CD4-positive, alpha-beta T cell treated with Interleukin-15 for 4 hours (primary cell): ENCODE results near the gene TEX11.
"Not testable (repeated sequence)": the region's sequence is repeated elsewhere in the genome, so short reads cannot be mapped to it uniquely, and the experiment has no call there.

ENCODE experiments used
- DNase-seq: peaks from one replicate; pipeline ENCODE4 v3.0.0-alpha.2; 2020; ENCODE audit warnings: low spot score

The TEX11 gene

GRCh38 chrX:70908541-70908940 is at the start of gene TEX11:
TEX11 (minus strand) TSS chrX:70908711; CDS start chrX:70907789, 922 bp downstream.
- DNase-seq = no peak

GRCh38 chrX:70954871-70955270 is 46.4 kb upstream of the TEX11 start:
- DNase-seq = no peak

- no peak for DNase-seq
These were observed 15.9 kb upstream of the TEX11 start for GRCh38 chrX:70924294-70924911.

GRCh38 chrX:70922774-70923473 is 14.4 kb upstream of the TEX11 start:
- DNase-seq = no peak

GRCh38 chrX:70921709-70922352 is 13.3 kb upstream of the TEX11 start:
- no peak for DNase-seq

GRCh38 chrX:70916754-70917153 is 8.2 kb upstream of the TEX11 start:
- no peak for DNase-seq

- no peak for DNase-seq
These were observed 611 bp downstream of the TEX11 start for GRCh38 chrX:70907900-70908299.

- no peak for DNase-seq
These were observed 7.0 kb downstream of the TEX11 start for GRCh38 chrX:70901465-70901864.

- not testable (repeated sequence) for DNase-seq
These were observed 18.1 kb downstream of the TEX11 start for GRCh38 chrX:70890441-70890840.

GRCh38 chrX:70878902-70879301 is 29.6 kb downstream of the TEX11 start:
- DNase-seq = no peak

GRCh38 chrX:70852294-70852693 is 56.2 kb downstream of the TEX11 start:
- no peak for DNase-seq

- not testable (repeated sequence) for DNase-seq
These were observed 64.4 kb downstream of the TEX11 start for GRCh38 chrX:70844081-70844480.

- DNase-seq = not testable (repeated sequence)
These were observed 64.9 kb downstream of the TEX11 start for GRCh38 chrX:70843620-70844019.

- DNase-seq = no peak
These were observed 73.9 kb downstream of the TEX11 start for GRCh38 chrX:70834589-70834988.

- DNase-seq = no peak
These were observed 81.8 kb downstream of the TEX11 start for GRCh38 chrX:70826715-70827114.

- DNase-seq = no peak
These were observed 83.1 kb downstream of the TEX11 start for GRCh38 chrX:70825366-70825765.

GRCh38 chrX:70808942-70809940 is 99.3 kb downstream of the TEX11 start:
- DNase-seq = no peak

GRCh38 chrX:70806081-70806480 is 102.4 kb downstream of the TEX11 start:
- no peak for DNase-seq

- not testable (repeated sequence) for DNase-seq
These were observed 111.8 kb downstream of the TEX11 start for GRCh38 chrX:70796742-70797141.

GRCh38 chrX:70774223-70774622 is 134.3 kb downstream of the TEX11 start:
- no peak for DNase-seq

- DNase-seq = peak; percentile 4
These were observed 138.8 kb downstream of the TEX11 start for GRCh38 chrX:70769659-70770227.

GRCh38 chrX:70762285-70762684 is 146.2 kb downstream of the TEX11 start:
- no peak for DNase-seq
